GM23338 (cell line): ENCODE data around the gene CEP295NL.

ENCODE experiments used
- CREB1 ChIP-seq: fragments of 250-450 bp; sonication (Bioruptor Pico); IDR thresholded peaks from 2 replicates; pipeline ENCODE4 v1.5.0; 2020; ENCODE audit warnings: low read depth, mild to moderate bottlenecking, moderate library complexity
- CTCF ChIP-seq, 2 experiments: fragments of 200-600 bp in 1 of 2; sonication (generic) in 1 of 2; conservative IDR thresholded peaks; 2 replicates each; pipeline versions ENCODE4 v1.5.1 to v1.6.1; 2016 to 2017; ENCODE audit warnings: antibody characterized with exemption in 2 of 2, low read depth in 2 of 2, mild to moderate bottlenecking in 2 of 2, moderate library complexity in 1 of 2
- ETS1 ChIP-seq: IDR thresholded peaks from 2 replicates; pipeline ENCODE4 v1.6.1; 2016; ENCODE audit warnings: antibody characterized with exemption
- EZH2 ChIP-seq: fragments of 200-600 bp; sonication (generic); IDR thresholded peaks from one replicate; pipeline ENCODE4 v1.8.0; 2017; ENCODE audit warnings: antibody characterized with exemption, mild to moderate bottlenecking, low read depth; ENCODE audit not compliant: unreplicated experiment
- EZH2phosphoT487 ChIP-seq: fragments of 200-600 bp; sonication (generic); IDR thresholded peaks from one replicate; pipeline ENCODE4 v1.8.1; 2018; ENCODE audit warnings: antibody characterized with exemption; ENCODE audit not compliant: unreplicated experiment
- JUNB ChIP-seq: IDR thresholded peaks from one replicate; pipeline ENCODE4 v1.6.1; 2016; ENCODE audit warnings: antibody characterized with exemption; ENCODE audit not compliant: unreplicated experiment
- NANOG ChIP-seq: IDR thresholded peaks from 2 replicates; pipeline ENCODE4 v1.6.1; 2016; ENCODE audit warnings: antibody characterized with exemption, borderline replicate concordance
- POLR2AphosphoS5 ChIP-seq: IDR thresholded peaks from 2 replicates; pipeline ENCODE4 v1.6.1; 2016; ENCODE audit warnings: antibody characterized with exemption, low read depth
- REST ChIP-seq: IDR thresholded peaks from one replicate; pipeline ENCODE4 v1.6.1; 2018; ENCODE audit warnings: antibody characterized with exemption; ENCODE audit not compliant: unreplicated experiment
- STAT1 ChIP-seq: IDR thresholded peaks from one replicate; pipeline ENCODE4 v1.6.1; 2016; ENCODE audit warnings: antibody characterized with exemption; ENCODE audit not compliant: unreplicated experiment
- ZNF114 ChIP-seq: fragments of 250-450 bp; sonication (Bioruptor Pico); IDR thresholded peaks from 2 replicates; pipeline ENCODE4 v1.5.0; 2020; ENCODE audit warnings: mild to moderate bottlenecking, moderate library complexity
- ZNF331 ChIP-seq: fragments of 250-450 bp; sonication (Bioruptor Pico); IDR thresholded peaks from 2 replicates; pipeline ENCODE4 v1.5.0; 2020; ENCODE audit warnings: low read depth, mild to moderate bottlenecking, moderate library complexity
- ZNF462 ChIP-seq: fragments of 250-450 bp; sonication (Bioruptor Pico); IDR thresholded peaks from 2 replicates; pipeline ENCODE4 v1.5.0; 2020; ENCODE audit warnings: mild to moderate bottlenecking, moderate library complexity

GRCh38 chr17:78893684-78894083, 9.3 kb downstream of the CEP295NL start:
- TF ChIP-seq CTCF (conservative IDR thresholded peaks at IDR 0.05; ENCODE audit: low read depth in 2 of 2) (no peak), STAT1 (no peak), EZH2phosphoT487 (no peak), POLR2AphosphoS5 (no peak), EZH2 (no peak), REST (no peak), CREB1 (no peak), ZNF331 (CRISPR knock-in tag) (no peak), JUNB (no peak), ETS1 (no peak), NANOG (no peak), ZNF462 (CRISPR knock-in tag) (no peak), ZNF114 (CRISPR knock-in tag) (no peak)
